Testis (tissue), 2 donors: ENCODE data around the gene ACOX2.

ENCODE experiments used
- CTCF ChIP-seq, 3 experiments: fragments of 450-650 bp in 2 of 3; fragments of 200-600 bp in 1 of 3; sonication (generic) in 1 of 3; IDR thresholded peaks; one replicate each; pipeline ENCODE4 v1.5.1; 2016 to 2019; ENCODE audit warnings: antibody characterized with exemption in 3 of 3, mild to moderate bottlenecking in 2 of 3, moderate library complexity in 1 of 3
- POLR2A ChIP-seq: fragments of 450-650 bp; IDR thresholded peaks from one replicate; pipeline ENCODE4 v1.6.1; 2017; ENCODE audit warnings: antibody characterized with exemption, mild to moderate bottlenecking, moderate library complexity

GRCh38 chr3:58470363-58471024, 66.5 kb downstream of the ACOX2 start:
- TF ChIP-seq CTCF (IDR thresholded peaks at IDR 0.05) (no peak), POLR2A (no peak)
